ENCODE measurements around the gene PLEKHF1.
A peak's percentile ranks its signal among the peaks of the same experiment; 100 is the strongest.
"Not testable (repeated sequence)": the region's sequence is repeated elsewhere in the genome, so short reads cannot be mapped to it uniquely, and the experiment has no call there.

Gene PLEKHF1

DNA sequence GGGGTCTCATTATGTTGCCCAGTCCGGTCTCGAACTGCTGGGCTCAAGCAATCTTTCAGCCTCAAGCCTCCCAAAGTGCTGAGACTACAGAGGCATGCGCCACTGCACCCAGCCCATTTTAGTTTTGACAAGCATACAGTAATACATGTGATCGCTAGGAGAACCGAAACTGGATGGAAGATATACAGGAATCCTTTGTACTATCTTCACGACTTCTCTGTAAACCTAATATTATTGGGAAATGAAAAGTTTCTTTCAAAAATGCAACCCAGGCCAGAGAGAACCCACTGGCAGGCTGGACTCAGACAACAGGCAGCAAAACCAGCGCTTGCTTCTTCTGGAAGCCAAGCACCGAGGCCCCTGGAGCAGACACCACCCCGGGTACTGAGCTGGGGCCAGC, 40.4 kb downstream of the PLEKHF1 start:
- DNase-seq = no peak

DNA sequence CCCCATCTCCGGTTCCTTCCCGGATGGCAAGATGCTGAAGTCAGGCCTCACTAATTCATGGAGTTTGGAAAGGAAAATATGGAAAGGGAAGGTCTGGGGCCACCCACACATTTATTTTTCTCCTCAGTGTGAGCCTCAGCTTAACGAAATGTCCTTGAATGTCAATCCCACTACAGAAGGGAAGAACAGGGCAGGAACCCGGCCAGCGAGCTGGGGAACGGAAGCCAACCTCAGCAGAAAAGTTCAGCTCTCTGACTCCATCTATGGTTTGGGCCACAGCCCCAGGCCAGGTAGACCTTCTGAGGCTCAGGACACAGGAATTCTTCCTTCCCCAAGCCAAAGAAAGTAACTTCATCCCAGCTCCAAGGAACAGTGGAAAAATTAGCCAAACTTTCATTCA, 41.4 kb downstream of the PLEKHF1 start:
- DNase-seq = no peak

DNA sequence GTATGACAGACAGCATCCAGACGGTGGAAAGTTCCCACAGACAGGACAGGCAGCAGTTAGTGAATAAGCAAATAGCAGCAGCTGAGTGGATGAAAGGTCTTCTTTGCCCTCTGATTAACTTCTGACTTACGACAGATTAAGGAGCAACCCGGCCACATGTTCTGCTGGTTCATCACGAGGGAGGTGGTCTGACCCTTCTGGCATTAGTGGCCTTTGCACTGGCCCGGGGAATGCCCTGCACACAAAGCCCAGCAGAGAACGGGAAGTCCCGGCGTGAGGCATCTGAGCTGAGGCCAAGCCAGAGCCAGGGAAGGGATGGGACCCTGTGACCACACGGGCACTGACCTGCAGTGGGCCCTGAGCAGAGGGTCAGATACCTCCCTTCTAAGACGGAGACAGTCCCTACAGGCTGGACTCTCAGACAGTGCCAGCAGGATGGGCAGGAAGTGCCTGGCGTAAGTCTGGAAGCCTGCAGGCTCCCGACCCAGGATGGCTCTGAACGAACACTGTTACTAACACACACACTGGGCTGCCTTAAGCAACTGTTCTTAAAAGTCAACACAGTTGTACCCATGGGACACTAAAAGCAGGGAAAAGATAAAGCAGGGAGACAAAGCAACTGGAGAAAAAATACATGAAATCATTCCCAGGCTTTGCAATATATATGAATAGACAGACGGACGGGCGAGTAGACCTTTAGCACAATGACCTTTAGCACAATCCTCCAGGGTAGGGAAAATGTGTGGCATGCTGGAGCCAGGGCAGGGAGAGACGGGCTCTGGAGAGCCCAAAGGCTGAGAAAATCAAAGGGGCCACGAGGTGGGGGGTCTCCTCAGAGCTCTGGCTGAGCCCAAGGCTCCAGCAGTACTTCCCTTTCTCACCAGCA, 43.5 kb downstream of the PLEKHF1 start:
- DNase-seq = no peak

DNA sequence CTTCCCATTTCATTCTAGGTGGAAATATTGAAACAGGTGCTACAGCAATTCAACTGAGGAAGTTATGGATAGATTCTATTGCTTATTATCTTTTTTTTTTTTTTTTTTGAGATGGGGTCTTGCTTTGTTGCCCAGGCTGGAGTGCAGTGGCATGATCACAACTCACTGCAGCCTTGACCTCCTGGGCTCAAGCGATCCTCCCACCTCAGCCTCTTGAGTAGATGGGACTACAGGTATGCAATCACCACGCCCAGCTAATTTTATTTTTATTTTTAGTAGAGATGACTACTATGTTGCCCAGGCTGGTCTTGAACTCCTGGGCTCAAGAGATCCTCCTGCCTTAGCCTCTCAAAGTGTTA, 44.2 kb downstream of the PLEKHF1 start:
- not testable (repeated sequence) for DNase-seq

DNA sequence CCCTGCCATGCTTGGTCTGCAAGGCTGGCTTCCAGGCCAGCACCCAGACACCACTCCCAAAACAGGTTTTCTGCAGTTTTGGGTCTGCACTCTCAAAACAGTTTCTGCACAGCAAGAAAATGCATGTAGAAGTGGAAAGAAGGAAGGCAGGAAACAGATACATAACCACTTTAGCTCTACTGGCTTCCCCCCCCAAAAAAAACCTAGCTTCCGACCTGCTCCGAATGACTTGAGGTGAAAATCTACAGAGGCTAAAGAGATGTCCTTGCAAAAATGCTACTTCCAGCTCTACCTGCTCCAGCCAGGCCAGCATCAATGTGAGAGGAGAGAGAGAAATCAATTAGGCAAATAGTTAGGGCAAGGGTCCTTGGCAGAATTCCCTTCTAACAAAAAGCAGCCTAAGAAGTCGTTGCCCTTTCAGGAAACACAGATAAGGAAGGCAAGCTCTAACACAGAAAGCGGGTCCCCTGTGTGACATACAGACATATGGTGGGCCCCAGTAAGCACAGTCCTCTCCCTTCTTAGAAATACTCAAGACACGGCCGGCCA, 46.4 kb downstream of the PLEKHF1 start:
- DNase-seq = no peak

DNA sequence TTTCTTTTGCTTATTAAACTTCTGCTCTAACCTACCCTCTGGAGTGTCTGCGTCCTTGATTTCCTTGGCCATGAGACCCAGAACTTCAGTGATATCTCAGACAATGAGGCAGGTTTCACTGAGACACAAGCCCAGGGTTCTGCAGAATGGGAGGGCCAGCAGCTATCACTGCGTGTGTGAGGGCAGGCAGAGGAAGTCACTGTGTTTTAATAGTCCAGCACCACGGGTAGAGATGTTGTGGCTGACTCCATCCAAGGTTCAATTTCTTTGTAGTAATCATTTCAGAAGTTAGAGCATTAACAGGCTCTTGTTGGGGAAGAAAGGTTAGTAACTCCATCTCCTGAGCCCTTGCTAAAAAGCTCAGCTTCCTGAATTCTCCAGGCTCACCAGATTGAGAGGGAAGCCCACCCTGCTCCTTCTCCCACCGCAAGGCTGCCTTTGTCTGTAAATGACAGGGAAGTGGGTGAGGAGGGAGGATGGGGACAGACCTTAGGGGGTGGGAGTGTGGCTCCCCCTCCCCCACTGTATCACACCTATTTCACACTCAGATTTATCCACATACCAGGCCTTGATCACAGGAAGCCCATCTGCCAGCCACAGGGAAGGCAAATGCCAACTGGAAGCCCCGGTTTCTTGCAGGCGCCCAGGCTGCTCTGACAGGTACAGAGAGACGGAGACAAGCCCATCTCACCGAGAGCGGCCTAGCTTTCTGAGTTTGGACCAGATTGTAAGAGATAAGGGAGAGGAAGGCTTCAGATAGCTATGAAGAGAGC, 47.7 kb downstream of the PLEKHF1 start:
- DNase-seq = no peak

DNA sequence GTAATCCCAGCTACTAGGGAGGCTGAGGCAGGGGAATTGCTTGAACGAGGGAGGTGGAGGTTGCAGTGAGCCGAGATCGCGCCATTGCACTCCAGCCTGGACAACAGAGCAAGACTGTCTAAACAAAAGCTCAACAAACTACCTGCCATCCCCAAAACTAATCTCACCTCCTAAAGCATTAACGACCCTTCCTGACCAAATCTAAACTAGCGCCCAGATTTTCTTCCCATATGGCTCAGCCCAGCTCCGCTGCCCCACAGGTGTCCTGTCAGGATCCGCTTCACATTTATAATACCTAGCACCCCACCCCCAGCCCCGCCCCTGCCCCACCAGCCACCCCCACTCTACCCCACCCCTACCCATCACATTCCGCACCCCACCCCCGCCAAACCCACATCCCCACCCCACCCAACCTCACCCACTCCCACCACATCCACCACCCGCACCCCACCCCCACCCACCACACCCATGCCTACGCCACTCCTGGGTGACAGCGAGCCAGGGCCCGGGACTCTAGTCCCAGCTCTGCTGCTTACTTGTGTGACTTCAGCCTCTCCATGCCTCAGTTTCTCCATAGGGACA, 49.2 kb downstream of the PLEKHF1 start:
- no peak for DNase-seq

DNA sequence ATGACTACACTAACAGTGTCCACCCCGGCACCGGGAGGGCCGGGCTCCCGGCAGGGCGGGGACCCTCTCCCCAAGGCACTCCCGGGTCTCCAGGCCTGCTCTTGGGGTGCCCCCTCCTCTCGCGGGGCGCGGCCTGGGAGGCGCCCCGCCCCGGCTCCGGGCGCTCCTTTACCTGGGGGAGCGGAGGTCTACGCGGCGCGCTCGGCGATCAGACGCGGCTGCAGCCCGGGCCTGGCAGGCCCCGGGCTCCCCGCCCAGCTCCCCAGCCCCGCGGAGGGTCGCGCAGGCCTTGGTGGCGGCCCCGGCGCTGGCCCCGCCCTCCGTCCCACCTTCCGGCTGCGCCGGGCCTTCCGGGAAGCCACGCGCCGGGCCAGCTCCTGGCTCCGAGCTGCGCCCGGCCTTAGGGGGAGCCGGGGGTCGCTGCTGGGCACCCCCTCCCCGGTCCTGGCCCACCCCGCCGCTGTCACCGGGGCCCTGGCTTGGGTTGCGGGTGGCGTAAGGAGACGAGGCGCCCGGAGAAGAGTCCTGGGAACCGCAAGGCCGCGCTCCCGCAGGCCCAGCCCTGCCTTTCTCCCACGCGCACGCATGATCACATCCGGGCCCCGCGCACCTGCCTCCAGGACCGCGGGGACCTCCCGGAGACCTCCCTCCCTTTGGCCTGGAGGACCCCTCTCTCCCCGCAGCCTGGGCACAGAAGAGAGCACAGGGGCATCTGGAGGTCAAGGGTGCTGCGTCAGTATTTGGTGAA, 49.9 kb downstream of the PLEKHF1 start, which contains the start of gene C19orf12:
Gene C19orf12, minus strand, starts transcription at position 309 of the 748 bp plus-strand sequence. CDS start 6,848 bp downstream, outside the sequence.
- peak; percentile 56 to 70 for DNase-seq

DNA sequence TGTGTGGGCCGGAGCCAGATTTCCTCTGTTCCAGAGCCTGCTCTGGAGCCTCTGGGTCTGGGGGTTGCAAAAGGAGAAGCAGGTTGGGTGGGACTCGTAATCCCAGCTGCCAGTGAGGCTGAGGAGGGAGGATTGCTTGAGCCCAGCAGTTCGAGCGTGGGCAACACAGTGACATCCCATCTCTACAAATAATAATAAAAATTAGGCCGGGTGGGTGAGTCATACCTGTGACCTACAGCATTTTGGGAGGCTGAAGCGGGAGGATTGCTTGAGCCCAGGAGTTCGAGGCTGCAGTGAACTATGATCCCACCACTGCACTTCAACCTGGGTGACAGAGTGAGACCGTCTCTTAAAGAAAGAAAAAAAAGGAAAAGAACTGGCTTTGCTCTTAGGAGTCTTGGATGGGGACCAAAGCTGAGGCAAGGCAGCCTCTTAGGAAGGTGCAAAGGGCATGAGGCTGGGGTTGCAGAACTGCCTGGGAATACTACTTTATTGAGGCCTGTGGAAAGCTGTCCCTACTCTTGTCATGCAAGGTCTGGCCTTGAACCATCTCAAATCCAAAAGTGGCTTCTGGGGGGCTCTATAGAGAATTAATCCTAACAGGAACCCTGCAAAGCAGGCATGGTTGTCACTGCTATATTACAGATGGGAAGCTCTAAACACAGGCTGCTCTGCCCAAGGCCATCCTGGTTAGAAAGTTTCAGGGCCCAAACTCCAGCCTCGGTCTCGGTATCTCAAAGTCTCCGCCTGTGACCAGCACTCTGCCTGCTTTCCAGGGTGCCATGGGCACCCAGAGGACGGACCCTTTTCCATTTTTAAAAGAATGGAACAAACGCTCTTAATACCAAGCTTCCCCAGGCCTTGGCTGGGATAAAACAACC, 50.7 kb downstream of the PLEKHF1 start:
- no peak for DNase-seq

DNA sequence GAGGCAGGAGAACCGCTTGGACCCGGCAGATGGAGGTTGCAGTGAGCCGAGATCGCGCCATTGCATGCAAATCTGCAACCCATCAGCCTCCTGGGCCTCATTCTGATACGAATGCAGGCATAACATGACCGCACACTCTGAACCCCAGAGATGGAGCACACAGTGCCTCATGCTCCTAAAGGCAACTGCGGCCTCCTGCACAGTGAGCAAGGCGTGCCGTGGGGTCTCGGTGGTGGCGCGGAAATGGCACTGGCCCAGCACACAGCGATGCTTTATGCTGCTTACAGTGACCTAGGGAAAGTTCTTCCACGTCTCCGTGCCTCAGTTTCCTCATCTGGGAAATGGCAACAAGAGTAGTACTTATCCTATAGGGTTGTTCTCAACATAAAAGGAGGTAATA, 51.8 kb downstream of the PLEKHF1 start:
- DNase-seq = no peak

DNA sequence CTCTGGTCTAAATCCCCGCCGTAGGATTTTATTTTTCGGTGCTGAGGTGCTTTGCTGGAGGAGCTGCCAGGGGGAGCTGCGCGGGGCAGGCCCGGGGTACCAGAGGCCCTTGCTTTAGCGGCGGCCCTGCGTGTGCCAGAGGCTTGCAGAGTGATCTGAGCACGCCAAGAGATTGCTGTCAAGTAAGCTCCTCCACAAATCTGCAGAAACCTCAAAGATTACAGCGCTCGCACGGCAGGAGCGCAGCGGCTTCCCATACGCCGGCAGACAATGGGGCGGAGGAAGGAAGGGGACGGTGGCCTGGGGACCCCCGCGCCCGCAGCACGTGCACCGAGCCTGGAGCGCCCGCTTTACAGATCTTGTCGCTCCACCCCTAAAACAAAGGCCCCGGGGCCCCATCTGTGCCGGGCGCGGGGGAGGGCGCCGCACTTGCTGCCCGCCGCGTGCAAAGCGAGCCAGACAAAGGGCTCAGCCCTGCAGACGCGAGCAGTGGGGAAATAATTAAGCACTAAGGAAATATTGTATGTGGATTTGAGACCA, 58.9 kb downstream of the PLEKHF1 start:
- peak; percentile 13 to 42 for DNase-seq

DNA sequence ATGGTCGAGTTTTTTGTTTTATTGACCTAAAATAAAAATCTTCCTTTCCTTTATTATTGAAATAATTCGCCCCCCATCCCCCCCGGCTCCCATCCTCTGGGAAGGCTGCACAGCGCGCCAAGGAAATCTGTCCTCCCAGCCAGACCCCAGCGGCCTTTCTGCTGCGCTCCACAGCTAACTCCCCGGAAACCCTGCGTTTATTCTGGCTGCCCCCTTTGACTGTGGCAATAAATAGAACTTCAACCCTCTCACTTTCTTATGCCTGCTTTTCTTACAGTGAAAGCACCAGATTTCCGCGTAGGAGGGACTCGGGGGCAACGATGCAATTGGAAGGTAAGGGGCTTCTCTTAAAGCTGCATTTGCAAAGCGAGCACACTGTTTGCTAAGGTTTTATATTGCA, 59.5 kb downstream of the PLEKHF1 start:
- no peak for DNase-seq

Data from stimulated activated CD4-positive, alpha-beta T cell treated with anti-CD3 and anti-CD28 coated beads, Interleukin-4, amount 100 ng/mL, for 4 hours (primary cell).